Measurements from ENCODE around the gene PSMB5.

PSMB5 gene

DNA sequence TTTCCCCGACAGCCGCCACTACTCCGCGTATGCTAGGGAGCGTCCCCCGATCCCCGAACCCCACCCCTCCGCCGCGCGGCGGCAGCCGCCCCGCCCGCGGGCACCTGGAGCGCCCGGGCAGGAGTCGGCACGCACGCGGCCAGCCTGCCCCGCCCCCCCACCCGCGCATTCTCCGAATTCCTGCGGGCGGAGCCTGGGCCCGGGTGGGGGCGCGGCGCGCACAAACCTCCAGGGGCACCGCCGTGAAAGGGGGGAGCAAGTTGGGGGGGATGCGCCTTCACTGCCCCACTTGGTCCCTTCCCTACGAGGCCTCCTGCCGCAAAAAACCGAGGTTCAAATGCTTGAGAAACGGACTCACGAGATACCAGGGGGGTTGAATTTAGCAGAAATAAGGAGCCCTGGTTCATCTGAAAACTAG lies 54.0 kb downstream of the PSMB5 start:
- no CpG with 5 or more reads among the region's 41 CpGs for WGBS, 2 donors (ENCODE audit: extremely low coverage in 2 of 2, insufficient read length in 2 of 2, insufficient replicate concordance in 1 of 2)
- H3K27ac ChIP-seq (replicated peaks; ENCODE audit: low read length) = peak overlapping the region; percentile 95

DNA sequence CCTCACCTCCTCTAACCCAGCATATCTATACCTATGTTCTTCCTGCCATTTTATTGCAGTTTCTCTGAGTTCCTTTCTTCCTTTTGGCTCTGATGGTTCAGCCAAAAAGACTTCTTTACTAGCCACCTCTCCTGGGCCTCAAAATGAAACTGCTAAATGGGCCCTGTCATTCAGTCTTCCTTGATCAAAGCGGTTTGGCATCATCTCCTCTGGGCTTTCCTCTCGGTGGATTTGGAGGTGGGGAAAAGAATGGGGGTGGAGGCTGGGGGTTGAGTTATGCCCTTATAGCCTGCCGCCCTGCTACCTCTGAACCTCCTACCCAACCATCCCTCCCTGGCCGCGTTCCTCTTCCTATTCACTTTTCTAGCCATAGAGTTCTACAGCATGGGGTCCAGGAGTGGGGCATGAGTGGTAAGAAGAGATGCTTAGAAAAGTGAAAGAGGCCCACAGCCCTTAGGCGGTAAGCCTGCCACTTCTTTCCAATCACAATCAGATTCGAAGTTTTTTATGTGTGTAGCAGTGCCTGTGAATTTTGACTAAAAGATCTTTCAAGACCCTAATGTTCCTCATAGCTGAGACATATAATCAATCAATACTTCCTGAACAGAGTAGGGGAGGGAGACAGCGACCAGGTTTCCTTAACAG lies 54.8 kb downstream of the PSMB5 start:
- no peak overlapping the region for H2BK5ac ChIP-seq (ENCODE audit: low read length)
- peaks cover 18 to 52% of the 10 kb centered on the region in 2 donors for H3K36me3 ChIP-seq (replicated peaks in 1 of 2; ENCODE audit: control insufficient read depth in 2 of 2, insufficient read depth in 2 of 2, low read length in 2 of 2)
- H3K23ac ChIP-seq (ENCODE audit: low read depth, low read length, poor library complexity) = no peak overlapping the region
- no peaks in the 10 kb centered on the region for H3K27me3 ChIP-seq (ENCODE audit: control insufficient read depth in 3 of 3, insufficient read depth in 3 of 3, low read depth in 1 of 3, low read length in 3 of 3)
- no peak overlapping the region for H4K8ac ChIP-seq (ENCODE audit: low read depth, low read length)
- H3K4me2 ChIP-seq (ENCODE audit: insufficient read depth, low read length, poor library complexity, severe bottlenecking) = peak overlapping the region; percentile 72
- H3K79me1 ChIP-seq (ENCODE audit: low read depth, low read length) = peaks cover 14% of the 10 kb centered on the region
- H2BK120ac ChIP-seq (ENCODE audit: low read depth, low read length) = no peak overlapping the region
- no peak for DNase-seq (ENCODE audit: low spot score)
- H2AFZ ChIP-seq (ENCODE audit: low read length) = no peak overlapping the region
- H2AK5ac ChIP-seq (ENCODE audit: low read depth, low read length) = peak overlapping the region; percentile 73
- H2BK12ac ChIP-seq (ENCODE audit: low read length) = no peak overlapping the region
- no peak overlapping the region for H4K91ac ChIP-seq (ENCODE audit: low read depth, low read length, poor library complexity)
- H3K4ac ChIP-seq (ENCODE audit: low read length) = no peak overlapping the region
- peaks cover 0 to under 1% of the 10 kb centered on the region in 2 donors for H3K9me3 ChIP-seq (replicated peaks in 1 of 2; ENCODE audit: control insufficient read depth in 2 of 2, insufficient read depth in 1 of 2, low read depth in 1 of 2, low read length in 2 of 2)
- peak overlapping the region; percentile 77 to 89 for H3K4me3 ChIP-seq (ENCODE audit: low read length in 2 of 2)
- H3K14ac ChIP-seq (ENCODE audit: low read length) = no peak overlapping the region
- H3K9ac ChIP-seq (ENCODE audit: low read depth, low read length, poor library complexity) = peak overlapping the region; percentile 82
- H3K27ac ChIP-seq (replicated peaks; ENCODE audit: low read length) = peak overlapping the region; percentile 95
- WGBS, 2 donors (ENCODE audit: extremely low coverage in 2 of 2, insufficient read length in 2 of 2, insufficient replicate concordance in 1 of 2) = no CpG with 5 or more reads among the region's 8 CpGs
- no peak overlapping the region for H3K18ac ChIP-seq (ENCODE audit: low read length)
- no peak overlapping the region for H2BK15ac ChIP-seq (ENCODE audit: low read length)
- H3K4me1 ChIP-seq (ENCODE audit: control insufficient read depth in 2 of 2, insufficient read depth in 1 of 2, low read depth in 1 of 2, low read length in 2 of 2) = peaks cover 30 to 37% of the 10 kb centered on the region in 2 donors

More for the DNA sequence above, 54.0 kb downstream of the PSMB5 start:
- peak overlapping the region; percentile 81 for H2AFZ ChIP-seq (ENCODE audit: low read length)
- H3K9me3 ChIP-seq (replicated peaks in 1 of 2; ENCODE audit: control insufficient read depth in 2 of 2, insufficient read depth in 1 of 2, low read depth in 1 of 2, low read length in 2 of 2) = peaks cover 0 to 2% of the 10 kb centered on the region in 2 donors
- H4K8ac ChIP-seq (ENCODE audit: low read depth, low read length) = no peak overlapping the region
- no peak overlapping the region for H3K14ac ChIP-seq (ENCODE audit: low read length)
- H3K4me3 ChIP-seq (ENCODE audit: low read length in 2 of 2) = peak overlapping the region; percentile 77 to 93
- H3K23ac ChIP-seq (ENCODE audit: low read depth, low read length, poor library complexity) = no peak overlapping the region
- peak overlapping the region; percentile 89 for H2BK120ac ChIP-seq (ENCODE audit: low read depth, low read length)
- H2AK5ac ChIP-seq (ENCODE audit: low read depth, low read length) = peak overlapping the region; percentile 93
- no peaks in the 10 kb centered on the region for H3K27me3 ChIP-seq (ENCODE audit: control insufficient read depth in 3 of 3, insufficient read depth in 3 of 3, low read depth in 1 of 3, low read length in 3 of 3)
- peaks cover 14% of the 10 kb centered on the region for H3K79me1 ChIP-seq (ENCODE audit: low read depth, low read length)
- H2BK15ac ChIP-seq (ENCODE audit: low read length) = peak overlapping the region; percentile 34
- H3K4me2 ChIP-seq (ENCODE audit: insufficient read depth, low read length, poor library complexity, severe bottlenecking) = peak overlapping the region; percentile 72
- H3K9ac ChIP-seq (ENCODE audit: low read depth, low read length, poor library complexity) = peak overlapping the region; percentile 98
- no peak overlapping the region for H2BK12ac ChIP-seq (ENCODE audit: low read length)
- peak; percentile 74 for DNase-seq (ENCODE audit: low spot score)
- H3K18ac ChIP-seq (ENCODE audit: low read length) = peak overlapping the region; percentile 99
- no peak overlapping the region for H4K91ac ChIP-seq (ENCODE audit: low read depth, low read length, poor library complexity)
- H3K4me1 ChIP-seq (ENCODE audit: control insufficient read depth in 2 of 2, insufficient read depth in 1 of 2, low read depth in 1 of 2, low read length in 2 of 2) = peaks cover 28 to 37% of the 10 kb centered on the region in 2 donors
- no peak overlapping the region for H3K4ac ChIP-seq (ENCODE audit: low read length)
- peak overlapping the region; percentile 97 for H2BK5ac ChIP-seq (ENCODE audit: low read length)
- H3K36me3 ChIP-seq (replicated peaks in 1 of 2; ENCODE audit: control insufficient read depth in 2 of 2, insufficient read depth in 2 of 2, low read length in 2 of 2) = peaks cover 14 to 44% of the 10 kb centered on the region in 2 donors

DNA sequence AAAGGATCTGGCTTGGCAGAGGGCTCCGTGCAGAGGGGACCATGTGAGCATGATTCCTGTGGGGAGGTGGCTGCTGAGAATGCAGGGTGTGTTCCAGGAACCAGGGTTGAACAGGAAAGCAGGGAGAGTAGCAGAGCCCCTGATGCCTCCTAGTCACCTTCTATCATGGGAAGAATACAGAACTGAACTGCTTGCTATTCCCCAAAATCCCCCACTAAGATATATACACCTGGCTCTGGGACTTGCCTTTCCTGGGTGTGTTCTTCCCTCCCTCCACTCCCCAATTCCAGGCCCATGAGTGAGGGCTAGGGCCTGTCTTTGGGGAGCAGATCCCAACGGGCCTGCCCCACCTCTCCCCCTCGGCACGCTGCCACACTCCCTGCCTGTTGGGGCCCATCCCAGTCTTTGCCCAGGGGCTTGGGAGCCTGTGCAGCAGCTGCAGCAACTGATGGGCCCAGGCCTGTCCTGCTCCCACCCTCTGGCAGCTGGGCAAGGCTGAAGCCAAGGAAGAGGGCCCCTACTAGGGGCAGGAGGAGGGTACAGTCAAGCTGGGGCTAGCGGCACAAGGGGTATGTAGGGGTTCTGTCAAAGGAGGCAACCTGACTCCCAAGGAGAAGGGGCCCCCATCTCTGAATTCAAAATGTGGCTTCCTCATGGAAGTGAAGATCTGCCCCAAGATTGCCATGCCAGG lies 55.6 kb downstream of the PSMB5 start:
- H3K27me3 ChIP-seq (ENCODE audit: control insufficient read depth in 3 of 3, insufficient read depth in 3 of 3, low read depth in 1 of 3, low read length in 3 of 3) = no peaks in the 10 kb centered on the region
- no peak overlapping the region for H2AFZ ChIP-seq (ENCODE audit: low read length)
- H3K9ac ChIP-seq (ENCODE audit: low read depth, low read length, poor library complexity) = peak overlapping the region; percentile 82
- H3K79me1 ChIP-seq (ENCODE audit: low read depth, low read length) = peaks cover 19% of the 10 kb centered on the region
- H2AK5ac ChIP-seq (ENCODE audit: low read depth, low read length) = peak overlapping the region; percentile 15
- no peak for DNase-seq (ENCODE audit: low spot score)
- H3K36me3 ChIP-seq (replicated peaks in 1 of 2; ENCODE audit: control insufficient read depth in 2 of 2, insufficient read depth in 2 of 2, low read length in 2 of 2) = peaks cover 25 to 59% of the 10 kb centered on the region in 2 donors
- H3K4ac ChIP-seq (ENCODE audit: low read length) = no peak overlapping the region
- no peak overlapping the region for H2BK120ac ChIP-seq (ENCODE audit: low read depth, low read length)
- H4K91ac ChIP-seq (ENCODE audit: low read depth, low read length, poor library complexity) = no peak overlapping the region
- H3K14ac ChIP-seq (ENCODE audit: low read length) = peak overlapping the region; percentile 42
- H3K23ac ChIP-seq (ENCODE audit: low read depth, low read length, poor library complexity) = peak overlapping the region; percentile 19
- no peaks in the 10 kb centered on the region for H3K9me3 ChIP-seq (replicated peaks in 1 of 2; ENCODE audit: control insufficient read depth in 2 of 2, insufficient read depth in 1 of 2, low read depth in 1 of 2, low read length in 2 of 2)
- WGBS, 2 donors (ENCODE audit: extremely low coverage in 2 of 2, insufficient read length in 2 of 2, insufficient replicate concordance in 1 of 2) = no CpG with 5 or more reads among the region's 5 CpGs
- no peak overlapping the region for H4K8ac ChIP-seq (ENCODE audit: low read depth, low read length)
- peak overlapping the region; percentile 77 to 89 for H3K4me3 ChIP-seq (ENCODE audit: low read length in 2 of 2)
- peaks cover 35 to 37% of the 10 kb centered on the region in 2 donors for H3K4me1 ChIP-seq (ENCODE audit: control insufficient read depth in 2 of 2, insufficient read depth in 1 of 2, low read depth in 1 of 2, low read length in 2 of 2)
- H3K18ac ChIP-seq (ENCODE audit: low read length) = peak overlapping the region; percentile 88
- peak overlapping the region; percentile 72 for H3K4me2 ChIP-seq (ENCODE audit: insufficient read depth, low read length, poor library complexity, severe bottlenecking)
- peak overlapping the region; percentile 62 for H2BK5ac ChIP-seq (ENCODE audit: low read length)
- H2BK15ac ChIP-seq (ENCODE audit: low read length) = peak overlapping the region; percentile 4
- peak overlapping the region; percentile 95 for H3K27ac ChIP-seq (replicated peaks; ENCODE audit: low read length)
- peak overlapping the region; percentile 10 for H2BK12ac ChIP-seq (ENCODE audit: low read length)

DNA sequence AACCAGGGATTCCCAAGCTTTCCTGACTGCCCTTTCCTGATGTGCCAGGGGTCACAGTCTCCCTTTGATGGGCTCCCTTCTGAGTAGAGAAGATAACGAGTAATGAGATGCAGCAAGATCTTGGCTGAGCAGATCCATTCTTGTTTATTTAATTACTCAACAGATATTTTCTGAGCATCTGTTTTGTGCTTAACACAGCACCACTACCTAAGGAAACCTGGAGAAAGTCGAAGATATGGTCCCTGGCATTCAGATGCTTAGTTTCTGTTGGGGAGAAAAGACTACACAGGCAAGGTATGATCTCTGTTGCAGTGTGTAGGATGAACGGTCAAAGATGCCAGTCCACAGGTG lies 56.2 kb downstream of the PSMB5 start:
- Histone ChIP-seq H4K91ac (ENCODE audit: low read depth, low read length, poor library complexity) (peak overlapping the region; percentile 77), H3K23ac (ENCODE audit: low read depth, low read length, poor library complexity) (no peak overlapping the region), H2BK5ac (ENCODE audit: low read length) (peak overlapping the region; percentile 89), H3K14ac (ENCODE audit: low read length) (peak overlapping the region; percentile 60), H3K27ac (replicated peaks; ENCODE audit: low read length) (peak overlapping the region; percentile 95), H2AK5ac (ENCODE audit: low read depth, low read length) (peak overlapping the region; percentile 79), H3K79me1 (ENCODE audit: low read depth, low read length) (peaks cover 19% of the 10 kb centered on the region), H3K4me1 (ENCODE audit: control insufficient read depth in 2 of 2, insufficient read depth in 1 of 2, low read depth in 1 of 2, low read length in 2 of 2) (peaks cover 37% of the 10 kb centered on the region in 2 donors), H3K27me3 (ENCODE audit: control insufficient read depth in 3 of 3, insufficient read depth in 3 of 3, low read depth in 1 of 3, low read length in 3 of 3) (no peaks in the 10 kb centered on the region), H2BK120ac (ENCODE audit: low read depth, low read length) (no peak overlapping the region), H3K9me3 (replicated peaks in 1 of 2; ENCODE audit: control insufficient read depth in 2 of 2, insufficient read depth in 1 of 2, low read depth in 1 of 2, low read length in 2 of 2) (no peaks in the 10 kb centered on the region), H3K9ac (ENCODE audit: low read depth, low read length, poor library complexity) (no peak overlapping the region), H3K4ac (ENCODE audit: low read length) (no peak overlapping the region), H2AFZ (ENCODE audit: low read length) (no peak overlapping the region), H2BK12ac (ENCODE audit: low read length) (no peak overlapping the region), H3K4me2 (ENCODE audit: insufficient read depth, low read length, poor library complexity, severe bottlenecking) (peak overlapping the region; percentile 72), H3K18ac (ENCODE audit: low read length) (peak overlapping the region; percentile 95), H3K4me3 (ENCODE audit: low read length in 2 of 2) (peak overlapping the region in 1 of 2 donors; percentile 89), H3K36me3 (replicated peaks in 1 of 2; ENCODE audit: control insufficient read depth in 2 of 2, insufficient read depth in 2 of 2, low read length in 2 of 2) (peaks cover 30 to 65% of the 10 kb centered on the region in 2 donors), H2BK15ac (ENCODE audit: low read length) (no peak overlapping the region), H4K8ac (ENCODE audit: low read depth, low read length) (no peak overlapping the region)
- WGBS, 2 donors (ENCODE audit: extremely low coverage in 2 of 2, insufficient read length in 2 of 2, insufficient replicate concordance in 1 of 2) = no CpG with 5 or more reads among the region's 3 CpGs
- DNase-seq (ENCODE audit: low spot score) = no peak
